ENCODE results near the gene CROCC. TPM values are rescaled to one million over a fixed set of nuclear protein-coding genes. Genes with fewer than 3 reads are reported as not detected.
"Not testable (repeated sequence)": the region's sequence is repeated elsewhere in the genome, so short reads cannot be mapped to it uniquely, and the experiment has no call there.

CROCC gene
- total RNA-seq, 1 experiment from 2014 or later: 30.2 TPM

DNA sequence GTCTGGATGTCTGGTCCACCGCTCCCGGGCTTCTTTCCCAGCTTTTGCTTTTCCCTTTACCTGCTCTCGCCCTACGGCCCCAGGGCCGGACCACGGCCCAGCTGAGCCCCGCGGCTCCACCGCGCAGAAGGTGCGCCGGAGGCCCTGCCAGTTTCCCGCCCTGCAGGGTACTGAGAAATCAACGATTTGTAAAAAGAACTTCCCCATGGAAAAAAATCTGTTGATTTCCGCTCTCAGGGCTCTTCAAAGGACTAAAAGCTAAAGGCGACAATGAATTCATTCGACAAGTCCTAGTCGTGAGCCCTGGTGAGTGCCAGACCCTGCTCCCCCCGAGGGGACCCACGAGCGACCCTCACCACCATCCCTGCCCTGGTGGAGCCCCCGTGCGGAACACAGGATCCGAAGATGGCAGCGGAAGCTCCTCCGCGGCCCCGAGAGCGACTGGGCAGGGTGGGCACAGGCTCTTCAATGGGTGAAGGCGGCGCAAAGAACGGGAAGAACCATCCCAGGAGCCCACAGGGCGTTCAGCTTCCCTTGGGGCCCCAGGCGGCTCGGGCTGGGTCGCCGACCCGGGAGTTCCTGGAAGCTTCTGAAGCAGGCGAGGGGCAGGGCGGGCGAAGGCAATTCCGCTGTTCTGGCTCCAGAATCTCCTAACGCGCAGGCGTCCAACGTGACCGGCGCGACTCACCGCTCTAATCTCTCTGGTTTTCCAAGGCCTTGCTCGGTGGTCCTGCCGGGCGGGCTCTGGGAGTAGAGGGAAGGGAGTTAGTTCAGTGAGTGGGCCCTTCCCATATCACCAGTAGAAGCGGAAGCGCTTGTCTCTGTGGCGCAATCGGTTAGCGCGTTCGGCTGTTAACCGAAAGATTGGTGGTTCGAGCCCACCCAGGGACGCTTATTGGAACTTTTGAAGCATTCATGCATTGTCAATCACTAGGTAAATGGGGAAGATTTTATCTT lies 32.6 kb upstream of the CROCC start:
- CTCF ChIA-PET: no interaction called here
- H3K36me3 ChIP-seq (ENCODE audit: insufficient read depth, low read length, poor library complexity, severe bottlenecking): no peaks in the 10 kb centered on the region
- no peaks in the 10 kb centered on the region for H3K9me3 ChIP-seq (ENCODE audit: low read depth, low read length, poor library complexity, severe bottlenecking)
- intact Hi-C loops (cut with micrococcal nuclease; ENCODE audit: unreplicated experiment): no loop called here
- DNase-seq (ENCODE audit: low spot score): peak; percentile 63
- TF ChIP-seq, protein P1, sequence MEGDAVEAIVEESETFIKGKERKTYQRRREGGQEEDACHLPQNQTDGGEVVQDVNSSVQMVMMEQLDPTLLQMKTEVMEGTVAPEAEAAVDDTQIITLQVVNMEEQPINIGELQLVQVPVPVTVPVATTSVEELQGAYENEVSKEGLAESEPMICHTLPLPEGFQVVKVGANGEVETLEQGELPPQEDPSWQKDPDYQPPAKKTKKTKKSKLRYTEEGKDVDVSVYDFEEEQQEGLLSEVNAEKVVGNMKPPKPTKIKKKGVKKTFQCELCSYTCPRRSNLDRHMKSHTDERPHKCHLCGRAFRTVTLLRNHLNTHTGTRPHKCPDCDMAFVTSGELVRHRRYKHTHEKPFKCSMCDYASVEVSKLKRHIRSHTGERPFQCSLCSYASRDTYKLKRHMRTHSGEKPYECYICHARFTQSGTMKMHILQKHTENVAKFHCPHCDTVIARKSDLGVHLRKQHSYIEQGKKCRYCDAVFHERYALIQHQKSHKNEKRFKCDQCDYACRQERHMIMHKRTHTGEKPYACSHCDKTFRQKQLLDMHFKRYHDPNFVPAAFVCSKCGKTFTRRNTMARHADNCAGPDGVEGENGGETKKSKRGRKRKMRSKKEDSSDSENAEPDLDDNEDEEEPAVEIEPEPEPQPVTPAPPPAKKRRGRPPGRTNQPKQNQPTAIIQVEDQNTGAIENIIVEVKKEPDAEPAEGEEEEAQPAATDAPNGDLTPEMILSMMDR (conservative IDR thresholded peaks at IDR 0.05; ENCODE audit: low read depth, low read length): no peak
- TF ChIP-seq EZH2 (IDR thresholded peaks at IDR 0.05; ENCODE audit: borderline replicate concordance, low read depth, low read length, poor library complexity, severe bottlenecking): no peak
- BruUV-seq (replicated peaks): no TSS peak
- H3K27ac ChIP-seq (ENCODE audit: low read depth, low read length, poor library complexity, severe bottlenecking): peak overlapping the region; percentile 53
- POLR2A ChIA-PET (ENCODE audit: low non-redundant PET): no interaction called here
- no peaks in the 10 kb centered on the region for H3K4me1 ChIP-seq (ENCODE audit: insufficient read depth, low read length, poor library complexity, severe bottlenecking)
- peak overlapping the region; percentile 41 for H3K4me3 ChIP-seq (ENCODE audit: low read depth, low read length, poor library complexity, severe bottlenecking)
- H3K27me3 ChIP-seq (replicated peaks; ENCODE audit: insufficient read depth, low read depth, low read length, poor library complexity): no peaks in the 10 kb centered on the region

DNA sequence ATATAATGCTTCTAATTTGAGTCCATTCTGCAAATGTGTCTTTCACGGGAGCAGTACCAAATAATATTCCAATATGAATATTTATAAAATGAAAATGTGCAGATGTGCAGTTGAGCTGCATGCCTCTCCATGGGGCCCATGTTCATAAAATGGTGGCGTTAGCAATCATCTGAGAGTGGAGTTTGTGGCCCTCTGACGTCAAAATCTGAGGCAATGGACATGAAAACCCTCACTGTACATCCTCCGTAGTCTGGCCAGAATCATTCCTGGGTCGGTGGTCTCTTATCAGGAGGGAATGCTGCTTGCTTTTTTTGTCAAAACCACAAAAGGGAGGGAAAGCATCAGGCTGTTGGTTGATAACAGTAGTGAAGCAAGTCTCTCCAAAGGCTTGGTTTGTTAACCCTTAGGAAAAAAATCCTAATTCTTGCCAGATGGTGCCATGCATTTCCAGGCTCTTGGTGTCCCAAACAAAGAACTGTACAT lies 31.2 kb upstream of the CROCC start:
- H3K36me3 ChIP-seq (ENCODE audit: insufficient read depth, low read length, poor library complexity, severe bottlenecking); DNase-seq (ENCODE audit: low spot score); H3K9me3 ChIP-seq (ENCODE audit: low read depth, low read length, poor library complexity, severe bottlenecking); H3K4me3 ChIP-seq (ENCODE audit: low read depth, low read length, poor library complexity, severe bottlenecking); POLR2A ChIA-PET (ENCODE audit: low non-redundant PET); H3K4me1 ChIP-seq (ENCODE audit: insufficient read depth, low read length, poor library complexity, severe bottlenecking); H3K27ac ChIP-seq (ENCODE audit: low read depth, low read length, poor library complexity, severe bottlenecking); BruUV-seq (replicated peaks); CTCF ChIA-PET; intact Hi-C loops (cut with micrococcal nuclease; ENCODE audit: unreplicated experiment); H3K27me3 ChIP-seq (replicated peaks; ENCODE audit: insufficient read depth, low read depth, low read length, poor library complexity): not testable (repeated sequence)

DNA sequence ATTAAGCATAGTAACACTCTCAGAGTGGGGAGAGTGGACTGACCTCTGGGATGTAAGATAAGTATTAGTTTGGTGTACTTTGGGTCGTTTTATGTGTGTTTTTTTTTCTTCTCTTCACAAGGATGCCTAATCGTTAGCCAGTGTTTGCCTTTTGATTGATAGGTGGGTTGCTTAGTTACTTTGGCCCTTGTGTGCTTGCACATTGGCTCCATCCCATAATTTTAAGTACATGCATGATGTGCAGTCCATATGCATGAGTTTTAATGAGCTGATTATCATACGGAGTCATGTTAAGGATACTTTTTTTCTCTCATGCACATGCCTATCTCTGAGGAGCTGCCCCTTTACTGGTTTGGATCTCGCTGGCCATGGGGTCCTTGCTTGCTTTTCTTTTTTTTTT lies 30.7 kb upstream of the CROCC start:
- DNase-seq (ENCODE audit: low spot score); H3K4me1 ChIP-seq (ENCODE audit: insufficient read depth, low read length, poor library complexity, severe bottlenecking); intact Hi-C loops (cut with micrococcal nuclease; ENCODE audit: unreplicated experiment); POLR2A ChIA-PET (ENCODE audit: low non-redundant PET); H3K36me3 ChIP-seq (ENCODE audit: insufficient read depth, low read length, poor library complexity, severe bottlenecking); H3K27ac ChIP-seq (ENCODE audit: low read depth, low read length, poor library complexity, severe bottlenecking); BruUV-seq (replicated peaks); H3K9me3 ChIP-seq (ENCODE audit: low read depth, low read length, poor library complexity, severe bottlenecking); CTCF ChIA-PET; H3K27me3 ChIP-seq (replicated peaks; ENCODE audit: insufficient read depth, low read depth, low read length, poor library complexity); H3K4me3 ChIP-seq (ENCODE audit: low read depth, low read length, poor library complexity, severe bottlenecking): not testable (repeated sequence)

DNA sequence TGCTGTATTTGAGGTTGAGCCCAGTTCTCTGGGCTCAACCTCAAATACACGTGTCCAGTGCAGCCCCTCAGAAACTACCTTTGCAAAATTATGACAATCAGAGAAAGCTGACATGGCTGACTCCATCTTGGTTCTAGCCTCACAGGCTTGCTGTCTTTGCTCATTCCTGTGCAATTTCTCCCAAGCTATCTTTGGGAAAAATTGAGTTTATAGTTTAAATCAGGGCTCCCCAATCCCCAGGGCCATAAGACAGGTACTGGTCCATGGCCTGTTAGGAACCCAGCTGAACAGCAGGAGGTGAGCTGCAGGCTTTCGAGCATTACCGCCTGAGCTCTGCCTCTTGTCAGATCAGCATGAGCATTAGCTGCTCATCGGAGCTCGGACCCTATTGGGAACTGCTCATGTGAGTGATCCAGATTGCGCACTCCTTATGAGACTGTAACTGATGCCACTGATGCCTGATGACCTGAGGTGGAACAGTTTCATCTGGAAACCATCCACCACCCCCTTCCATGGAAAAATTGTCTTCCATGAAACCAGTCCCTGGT lies 28.7 kb upstream of the CROCC start:
- H3K27me3 ChIP-seq (replicated peaks; ENCODE audit: insufficient read depth, low read depth, low read length, poor library complexity); H3K9me3 ChIP-seq (ENCODE audit: low read depth, low read length, poor library complexity, severe bottlenecking); CTCF ChIA-PET; DNase-seq (ENCODE audit: low spot score); H3K4me3 ChIP-seq (ENCODE audit: low read depth, low read length, poor library complexity, severe bottlenecking); POLR2A ChIA-PET (ENCODE audit: low non-redundant PET); intact Hi-C loops (cut with micrococcal nuclease; ENCODE audit: unreplicated experiment); H3K36me3 ChIP-seq (ENCODE audit: insufficient read depth, low read length, poor library complexity, severe bottlenecking); BruUV-seq (replicated peaks); H3K27ac ChIP-seq (ENCODE audit: low read depth, low read length, poor library complexity, severe bottlenecking): not testable (repeated sequence)
- H3K4me1 ChIP-seq (ENCODE audit: insufficient read depth, low read length, poor library complexity, severe bottlenecking): peaks cover 10% of the 10 kb centered on the region

DNA sequence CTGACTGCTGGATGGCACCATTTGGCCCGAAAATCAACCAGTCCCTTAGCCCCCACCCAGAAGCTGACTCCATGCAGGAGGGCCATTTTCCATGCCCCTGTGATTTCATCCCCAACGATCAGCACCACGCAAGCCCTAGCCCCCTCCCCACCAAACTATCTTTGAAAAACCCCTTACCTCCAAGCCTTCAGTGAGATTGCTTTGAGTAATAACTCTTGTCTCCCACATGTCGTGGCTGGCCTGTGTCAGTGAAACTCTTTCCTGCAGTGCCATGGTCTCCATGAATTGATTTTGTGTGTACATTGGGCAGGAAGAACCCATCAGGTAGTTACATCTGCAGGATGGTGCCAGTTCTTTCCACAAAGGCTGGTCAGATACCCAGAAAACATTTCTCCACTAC lies 27.9 kb upstream of the CROCC start:
- CTCF ChIA-PET; POLR2A ChIA-PET (ENCODE audit: low non-redundant PET); H3K4me3 ChIP-seq (ENCODE audit: low read depth, low read length, poor library complexity, severe bottlenecking); BruUV-seq (replicated peaks); H3K36me3 ChIP-seq (ENCODE audit: insufficient read depth, low read length, poor library complexity, severe bottlenecking); H3K9me3 ChIP-seq (ENCODE audit: low read depth, low read length, poor library complexity, severe bottlenecking); H3K27me3 ChIP-seq (replicated peaks; ENCODE audit: insufficient read depth, low read depth, low read length, poor library complexity); intact Hi-C loops (cut with micrococcal nuclease; ENCODE audit: unreplicated experiment); DNase-seq (ENCODE audit: low spot score); H3K27ac ChIP-seq (ENCODE audit: low read depth, low read length, poor library complexity, severe bottlenecking): not testable (repeated sequence)
- H3K4me1 ChIP-seq (ENCODE audit: insufficient read depth, low read length, poor library complexity, severe bottlenecking): peaks cover 14% of the 10 kb centered on the region

DNA sequence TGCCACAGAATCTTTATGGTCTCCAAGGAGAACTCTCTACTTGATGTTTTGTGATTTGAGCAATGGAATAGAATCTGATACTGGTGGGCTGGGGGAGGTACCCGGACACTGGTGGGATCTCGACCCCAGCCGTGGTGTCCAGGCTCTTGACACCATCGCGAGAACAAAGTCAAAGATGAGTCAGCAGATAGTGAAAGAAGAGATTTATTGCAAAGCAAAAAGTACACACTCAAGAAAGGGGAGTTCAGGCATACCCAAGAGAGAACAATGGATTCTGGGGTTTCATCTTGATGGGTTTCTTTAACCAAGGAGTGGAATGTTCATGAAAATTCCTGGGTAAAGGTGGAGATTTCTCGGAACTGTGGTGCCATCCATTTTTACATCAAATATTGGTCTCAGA lies 27.4 kb upstream of the CROCC start:
- H3K27ac ChIP-seq (ENCODE audit: low read depth, low read length, poor library complexity, severe bottlenecking); POLR2A ChIA-PET (ENCODE audit: low non-redundant PET); H3K36me3 ChIP-seq (ENCODE audit: insufficient read depth, low read length, poor library complexity, severe bottlenecking); CTCF ChIA-PET; H3K27me3 ChIP-seq (replicated peaks; ENCODE audit: insufficient read depth, low read depth, low read length, poor library complexity); DNase-seq (ENCODE audit: low spot score); H3K9me3 ChIP-seq (ENCODE audit: low read depth, low read length, poor library complexity, severe bottlenecking); intact Hi-C loops (cut with micrococcal nuclease; ENCODE audit: unreplicated experiment); H3K4me3 ChIP-seq (ENCODE audit: low read depth, low read length, poor library complexity, severe bottlenecking); BruUV-seq (replicated peaks): not testable (repeated sequence)
- peaks cover 15% of the 10 kb centered on the region for H3K4me1 ChIP-seq (ENCODE audit: insufficient read depth, low read length, poor library complexity, severe bottlenecking)
